GM19372 (cell line): ENCODE results near the gene TNS3.

Experiments
- ATAC-seq: cut with Tn5 transposase; IDR thresholded peaks from one replicate; pipeline ENCODE4 v1.9.1; 2021; ENCODE audit warnings: mild to moderate bottlenecking, low read depth, moderate library complexity; ENCODE audit not compliant: unreplicated experiment

TNS3 gene

DNA sequence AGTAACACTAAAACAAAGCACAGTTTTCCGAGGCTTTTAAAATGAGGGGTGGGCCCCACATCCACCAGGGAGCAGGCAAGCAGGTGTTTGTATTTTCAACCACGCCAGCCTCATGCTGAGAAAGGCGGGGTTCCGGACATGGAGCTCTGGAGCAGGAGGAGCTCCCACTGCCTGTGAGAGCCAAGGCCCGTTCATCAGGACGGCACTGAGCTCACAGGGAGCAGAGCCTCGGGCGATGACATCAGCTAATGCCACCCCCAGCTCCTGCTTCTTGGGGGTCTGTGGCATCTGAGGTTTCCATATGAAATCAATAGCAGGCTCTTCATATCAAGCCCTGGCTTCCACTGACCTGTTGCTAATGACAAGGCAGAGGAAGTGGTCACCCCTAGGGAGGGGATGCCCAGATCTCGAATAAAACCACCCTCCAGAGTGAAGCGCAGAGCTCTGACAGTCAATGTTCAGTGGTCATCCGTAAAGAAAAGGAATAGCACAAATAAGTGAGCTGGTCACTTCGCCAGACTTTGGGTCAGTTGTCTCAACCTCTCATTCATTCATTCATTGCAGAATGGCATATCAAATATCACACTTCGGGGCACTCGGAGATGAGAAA, 89.1 kb downstream of the TNS3 start:
- ATAC-seq, result no peak

DNA sequence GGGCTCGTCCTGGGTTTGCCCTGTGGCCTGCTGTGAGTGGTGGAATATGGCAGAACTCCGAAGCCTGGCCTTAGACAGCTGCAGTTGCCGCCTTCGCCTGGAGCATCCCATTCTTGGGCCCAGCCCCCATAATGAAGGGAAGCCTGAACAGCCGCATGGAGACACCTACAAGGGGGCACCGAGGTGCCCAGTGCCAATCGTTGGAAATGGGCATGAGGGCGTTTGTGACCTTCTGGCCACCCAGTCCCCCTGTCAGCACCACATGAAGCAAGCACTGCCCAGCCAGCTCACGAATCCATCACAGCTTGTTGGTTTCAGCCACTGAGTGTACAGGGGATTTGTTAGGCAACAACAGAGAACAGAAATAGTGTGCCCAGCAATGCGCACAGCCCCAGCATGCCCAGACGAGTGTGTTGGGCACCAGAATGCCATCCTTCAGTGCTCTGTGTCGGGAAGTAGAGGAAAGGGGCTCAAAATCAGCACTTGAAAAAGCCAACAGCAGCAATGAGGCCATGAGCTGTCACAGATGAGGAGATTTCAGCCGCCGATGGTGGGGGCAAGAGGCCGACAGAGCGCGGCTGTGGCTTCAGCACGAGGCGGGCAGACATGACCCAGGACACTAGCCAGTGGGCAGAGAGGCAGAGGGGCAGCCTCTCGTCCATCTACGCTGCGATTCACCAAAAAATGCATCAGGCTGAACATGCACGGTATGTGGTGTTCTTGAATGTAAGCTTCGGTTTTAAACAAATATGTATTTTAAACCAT, 91.2 kb downstream of the TNS3 start:
- ATAC-seq, result no peak

DNA sequence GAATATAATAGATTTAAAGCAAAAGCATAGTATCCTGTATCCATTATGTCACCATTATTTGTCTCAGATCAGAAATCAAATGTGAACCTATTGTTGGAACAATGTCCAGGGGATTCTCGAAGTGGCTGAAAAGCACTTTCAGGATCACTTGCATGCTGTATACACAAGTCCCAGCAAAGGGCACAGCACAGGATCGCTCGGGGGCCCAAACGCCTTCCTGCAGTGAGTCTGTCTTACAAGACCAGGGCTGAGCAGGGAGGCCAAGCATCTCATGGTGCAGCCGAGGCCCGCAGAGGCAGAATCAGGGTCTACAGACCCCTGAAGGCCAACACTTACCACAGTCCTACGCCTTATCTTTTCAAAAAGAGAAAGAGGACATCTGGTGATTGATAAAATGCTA, 92.3 kb downstream of the TNS3 start:
- no peak for ATAC-seq

GRCh38 chr7:47488969-47489342, 93.0 kb downstream of the TNS3 start:
- ATAC-seq, result no peak

GRCh38 chr7:47488201-47488968, 93.5 kb downstream of the TNS3 start:
- ATAC-seq, result no peak

DNA sequence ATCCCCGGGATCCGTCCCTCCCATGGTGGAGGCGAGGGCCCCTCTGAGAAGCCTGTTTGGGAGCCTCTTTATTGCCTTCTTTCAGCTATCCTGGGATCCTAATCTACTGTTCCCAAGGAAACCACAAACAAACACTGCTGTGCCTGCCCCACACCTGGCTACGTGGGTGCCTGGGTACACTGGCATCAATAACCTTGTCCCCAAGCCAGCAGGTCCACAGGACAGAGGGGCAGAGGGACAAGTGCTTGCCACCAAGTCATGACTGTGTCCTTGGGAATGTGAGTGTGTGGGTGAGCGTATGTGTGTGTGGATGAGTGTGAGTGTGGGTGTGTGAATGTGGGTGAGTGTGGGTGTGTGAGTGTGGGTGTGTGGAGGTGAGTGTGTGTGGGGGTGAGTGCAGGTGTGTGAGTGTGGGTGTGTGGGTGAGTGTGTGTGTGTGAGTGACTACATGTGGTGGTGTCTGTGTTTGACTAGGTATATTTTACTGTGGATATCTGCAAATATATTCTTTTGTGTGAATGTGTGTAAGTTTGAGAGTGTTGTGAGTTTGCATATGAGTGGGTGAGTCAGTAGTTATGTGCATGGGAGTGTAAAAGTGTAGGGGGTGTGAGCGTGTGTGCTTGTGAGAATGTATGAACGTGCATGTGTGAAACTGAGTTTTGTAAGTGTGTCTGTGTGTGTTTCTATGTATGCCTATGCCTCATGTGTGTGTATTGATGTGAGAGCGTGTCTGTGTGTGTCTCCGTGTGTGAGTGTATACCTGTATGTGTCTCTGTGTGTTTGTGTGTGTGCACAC, 96.1 kb downstream of the TNS3 start:
- no peak for ATAC-seq

GRCh38 chr7:47484923-47485639, 96.8 kb downstream of the TNS3 start:
- no peak for ATAC-seq

- no peak for ATAC-seq
These were observed 97.5 kb downstream of the TNS3 start for GRCh38 chr7:47484457-47484856.

- no peak for ATAC-seq
These were observed 98.2 kb downstream of the TNS3 start for GRCh38 chr7:47483604-47484273.

GRCh38 chr7:47482013-47482875, 99.7 kb downstream of the TNS3 start:
- ATAC-seq, result no peak

DNA sequence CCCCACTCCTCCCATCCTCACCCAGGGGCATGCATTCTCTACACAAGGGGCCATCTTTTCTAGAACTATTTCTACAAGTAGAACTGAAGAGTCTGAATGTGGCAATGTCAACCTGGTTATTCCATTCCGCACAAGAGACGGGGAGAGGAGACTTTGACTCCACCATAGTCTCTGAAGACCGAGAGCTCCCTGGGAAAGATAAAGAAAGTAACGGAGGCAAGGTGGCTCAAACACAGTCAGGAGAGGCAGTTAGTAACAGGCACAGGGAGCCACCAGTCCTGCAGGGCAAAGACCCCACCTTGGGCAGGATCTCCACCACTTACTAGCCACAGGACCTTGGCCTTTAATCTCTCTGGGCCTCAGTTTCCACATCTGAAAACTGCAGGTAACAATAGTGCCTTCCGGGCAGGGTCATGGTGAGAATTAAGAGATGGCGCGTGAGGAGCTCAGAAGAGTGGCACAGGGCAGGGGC, 100.3 kb downstream of the TNS3 start:
- ATAC-seq, result no peak

DNA sequence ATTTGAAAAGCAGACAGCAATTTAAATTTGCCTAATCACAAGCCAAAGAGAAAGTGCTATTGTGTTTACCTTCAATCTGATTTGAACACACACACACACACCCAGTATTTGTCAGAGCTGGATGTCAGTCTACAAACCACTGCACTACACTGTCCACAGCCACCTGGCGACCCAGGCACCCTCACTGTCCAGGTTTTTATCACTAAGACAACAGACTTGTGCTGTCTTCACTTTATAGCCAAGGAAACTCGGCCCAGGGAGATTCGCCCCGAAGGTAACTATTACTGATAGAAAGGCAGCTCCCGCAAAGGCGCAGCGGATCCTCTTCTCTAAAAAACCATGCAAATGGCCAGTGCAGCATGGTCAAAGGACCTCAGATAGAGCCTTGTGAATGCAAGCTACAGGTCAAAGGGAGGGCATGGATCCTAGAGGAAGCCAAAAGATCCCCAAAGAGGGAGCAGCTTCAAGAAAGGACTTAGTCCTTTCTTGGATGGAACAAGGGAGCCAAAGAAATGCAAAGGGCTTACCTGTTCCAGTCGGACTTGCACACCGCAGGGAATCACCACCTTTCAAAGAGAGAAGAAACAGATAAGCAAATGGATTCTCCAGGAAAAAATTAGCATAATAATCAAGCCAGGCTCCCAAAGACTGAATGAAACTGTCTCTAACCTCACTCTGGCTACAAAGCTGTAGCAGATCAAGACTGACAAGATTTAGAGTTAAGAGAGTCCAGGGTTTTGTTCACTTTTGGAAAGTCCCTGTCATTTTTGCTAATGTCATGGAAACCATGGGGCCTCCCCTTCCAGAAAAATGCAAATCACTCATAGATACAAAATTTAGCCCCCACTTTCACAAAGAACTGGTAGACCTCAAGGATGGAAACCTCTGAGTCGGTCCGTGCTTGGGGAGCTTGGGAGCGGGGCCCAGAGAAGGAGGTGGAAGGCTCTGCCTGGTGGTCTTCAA, 101.1 kb downstream of the TNS3 start:
- peak; percentile 70 for ATAC-seq

GRCh38 chr7:47479821-47480575, 101.9 kb downstream of the TNS3 start:
- ATAC-seq, result no peak

DNA sequence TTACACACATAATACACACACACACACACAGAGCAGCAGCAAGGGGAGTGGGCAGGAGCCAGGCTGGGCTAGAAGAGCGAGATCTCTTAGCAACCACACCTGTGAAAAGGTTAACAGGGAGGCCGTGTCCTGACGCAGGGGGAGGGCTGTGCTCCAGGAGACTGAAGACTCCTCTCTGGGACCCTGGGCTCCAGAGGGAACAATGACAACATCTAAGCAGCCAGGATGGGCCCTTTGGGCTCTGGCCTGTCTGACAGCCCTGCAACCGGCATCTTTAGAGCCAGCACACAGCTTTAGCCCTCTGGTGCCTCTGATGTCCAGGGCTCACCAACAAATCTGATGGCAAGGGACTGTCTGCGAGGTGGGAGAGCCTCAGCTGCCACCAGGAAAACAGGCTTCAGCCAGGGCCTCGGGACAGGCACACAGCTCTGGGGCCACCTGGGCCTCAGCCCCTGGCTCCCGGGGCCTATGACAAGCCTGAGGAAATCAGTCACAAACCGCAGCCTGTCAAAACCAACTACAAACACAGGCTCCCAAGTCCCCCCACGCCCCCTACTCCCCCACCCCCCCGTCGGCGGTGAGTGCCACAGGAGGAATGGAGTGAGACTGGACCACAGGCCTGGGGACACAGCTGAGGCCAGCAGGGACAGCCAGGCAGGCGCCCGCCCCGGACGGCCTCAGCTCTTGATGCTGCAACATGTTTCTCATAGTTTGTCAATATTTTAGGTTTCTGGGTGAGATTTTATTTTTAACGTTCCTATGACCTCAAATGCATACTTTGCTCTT, 102.8 kb downstream of the TNS3 start:
- no peak for ATAC-seq

GRCh38 chr7:47478017-47478344, 103.9 kb downstream of the TNS3 start:
- no peak for ATAC-seq
